AG04450 (cell line): ENCODE results near the gene NKAIN2. TPM values are rescaled to one million over a fixed set of nuclear protein-coding genes. Genes with fewer than 3 reads are reported as not detected.

ENCODE experiments used
- CTCF ChIA-PET: fragments of 300-600, 350-600 bp; formaldehyde crosslinking; extraction: SDS; loops from one replicate; lab custom pipeline; 2022; ENCODE audit warnings: antibody characterized with exemption, inconsistent platforms; lab: Charles Lee
- POLR2A ChIA-PET: fragments of 350-600 bp; formaldehyde crosslinking; extraction: SDS; loops from one replicate; lab custom pipeline; 2021; ENCODE audit warnings: antibody characterized with exemption, inconsistent platforms; lab: Yijun Ruan, JAX
- DNase-seq: peaks from one replicate; pipeline ENCODE4 v3.0.0-alpha.2; 2011; ENCODE audit warnings: low read depth, low spot score
- H3K27ac ChIP-seq: one replicate; pipeline ENCODE4 v1.5.1; 2012; ENCODE audit warnings: low read depth, low read length, control low read depth
- H3K27me3 ChIP-seq: one replicate; pipeline ENCODE4 v1.6.0; 2012; ENCODE audit warnings: low read length; ENCODE audit not compliant: control insufficient read depth, insufficient read depth
- H3K4me3 ChIP-seq: 2 replicates; pipeline ENCODE4 v1.5.1; 2011; ENCODE audit warnings: mild to moderate bottlenecking, low read depth, low read length, control low read depth
- H3K9me3 ChIP-seq: 2 replicates; pipeline ENCODE4 v1.5.1; 2012; ENCODE audit warnings: low read length; ENCODE audit not compliant: control insufficient read depth, insufficient read depth
- CTCF ChIP-seq: IDR thresholded peaks from 2 replicates; pipeline ENCODE4 v1.5.1; 2011; ENCODE audit warnings: low read depth, low read length, control low read depth, inconsistent platforms
- polyA plus RNA-seq: library from polyadenylated mRNA; depleted of rRNA; stranded (reverse); fragments of >200 nt; gene quantifications from 2 replicates; pipeline ENCODE4 v1.2.3, GENCODE V29; 2011

Gene NKAIN2
- polyA plus RNA-seq, 1 experiment, result not detected

GRCh38 chr6:124679387-124679786, 875.7 kb downstream of the NKAIN2 start:
- no peak for TF ChIP-seq CTCF
- Histone ChIP-seq H3K4me3 (no peak overlapping the region), H3K27ac (no peak overlapping the region), H3K27me3 (no peaks in the 10 kb centered on the region), H3K9me3 (0 out of 2 replicates have a peak, but pooled peaks cover 2% of the 10 kb centered on the region)
- CTCF ChIA-PET, result no interaction called here
- POLR2A ChIA-PET, result no interaction called here
- no peak for DNase-seq

- no peak for TF ChIP-seq CTCF
- no peaks in the 10 kb centered on the region for H3K27me3 ChIP-seq
- POLR2A ChIA-PET, result no interaction called here
- H3K9me3 ChIP-seq, result 0 out of 2 replicates have a peak, but pooled peaks cover 2% of the 10 kb centered on the region
- no peak overlapping the region for H3K27ac ChIP-seq
- H3K4me3 ChIP-seq, result no peak overlapping the region
- CTCF ChIA-PET, result no interaction called here
- DNase-seq, result no peak
Measured at GRCh38 chr6:124682751-124683150, 879.1 kb downstream of the NKAIN2 start.

- no peak overlapping the region for H3K27ac ChIP-seq
- no peak overlapping the region for H3K4me3 ChIP-seq
- 0 out of 2 replicates have a peak, but pooled peaks cover 2% of the 10 kb centered on the region for H3K9me3 ChIP-seq
- CTCF ChIA-PET, result no interaction called here
- POLR2A ChIA-PET, result no interaction called here
- no peaks in the 10 kb centered on the region for H3K27me3 ChIP-seq
- no peak for TF ChIP-seq CTCF
- DNase-seq, result no peak
Measured at GRCh38 chr6:124683507-124683906, 879.8 kb downstream of the NKAIN2 start.

GRCh38 chr6:124684621-124685020, 881.0 kb downstream of the NKAIN2 start:
- Histone ChIP-seq H3K27ac (no peak overlapping the region), H3K9me3 (no peaks in the 10 kb centered on the region), H3K4me3 (no peak overlapping the region), H3K27me3 (no peaks in the 10 kb centered on the region)
- CTCF ChIA-PET, result no interaction called here
- no peak for TF ChIP-seq CTCF
- POLR2A ChIA-PET, result no interaction called here
- DNase-seq, result no peak

GRCh38 chr6:124688369-124688768, 884.7 kb downstream of the NKAIN2 start:
- ChIA-PET POLR2A (no interaction called here), CTCF (no interaction called here)
- TF ChIP-seq CTCF, result no peak
- Histone ChIP-seq H3K9me3 (no peaks in the 10 kb centered on the region), H3K27ac (no peak overlapping the region), H3K4me3 (no peak overlapping the region), H3K27me3 (no peaks in the 10 kb centered on the region)
- no peak for DNase-seq
